GM19372 (cell line): ENCODE measurements around the gene MRPL54.

Experiments
- ATAC-seq: cut with Tn5 transposase; IDR thresholded peaks from one replicate; pipeline ENCODE4 v1.9.1; 2021; ENCODE audit warnings: mild to moderate bottlenecking, low read depth, moderate library complexity; ENCODE audit not compliant: unreplicated experiment

The MRPL54 gene

GRCh38 chr19:3782903-3783302, 20.4 kb downstream of the MRPL54 start:
- no peak for ATAC-seq

GRCh38 chr19:3783660-3784584, 21.4 kb downstream of the MRPL54 start:
- ATAC-seq: no peak

DNA sequence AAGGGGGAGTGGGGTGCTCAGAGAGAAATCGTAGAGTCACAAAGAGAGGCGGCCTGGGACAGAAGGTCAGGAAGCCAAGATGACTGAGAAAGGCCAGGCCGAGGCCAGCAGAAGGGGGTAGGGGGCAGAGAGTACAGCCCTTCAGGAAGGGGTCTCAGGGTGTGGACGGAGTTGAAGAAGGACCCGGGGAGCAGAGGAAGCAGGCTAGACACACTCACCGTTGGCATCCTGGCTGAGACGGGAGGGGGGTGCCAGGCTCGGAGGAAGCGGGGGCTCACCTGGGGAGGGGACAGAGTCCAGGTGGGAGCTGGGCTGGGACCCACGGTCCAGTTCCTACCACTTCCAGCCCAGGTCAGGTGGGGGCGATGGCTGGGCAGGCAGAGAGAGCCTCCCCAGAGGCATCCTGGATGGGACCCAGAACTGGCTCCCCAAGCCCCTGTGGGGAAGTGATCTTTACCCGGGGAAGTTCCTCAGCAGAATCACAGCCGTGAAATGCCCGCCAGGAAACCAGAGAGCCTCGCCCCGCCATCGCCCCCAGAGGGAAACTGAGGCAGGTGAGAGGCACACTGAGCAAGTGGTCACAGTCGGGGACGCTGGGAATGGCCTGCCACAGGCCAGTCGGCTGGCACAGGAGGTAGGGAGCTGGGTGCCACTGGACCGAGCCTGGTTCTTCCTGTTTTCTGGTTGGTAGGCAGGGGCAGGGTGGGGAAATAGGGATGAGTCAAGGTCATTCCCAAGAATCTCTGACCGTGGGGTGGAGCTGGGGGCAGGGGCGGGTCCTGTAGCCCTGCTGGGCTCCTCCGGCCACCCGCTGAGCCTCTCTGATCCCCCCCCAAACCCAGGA, 22.3 kb downstream of the MRPL54 start:
- no peak for ATAC-seq

GRCh38 chr19:3785451-3785937, 23.0 kb downstream of the MRPL54 start:
- ATAC-seq: no peak

- ATAC-seq: no peak
Observed at GRCh38 chr19:3785938-3786824, 23.7 kb downstream of the MRPL54 start, which contains the start of gene MATK. Gene MATK, minus strand, starts transcription at chr19:3786381. Its CDS starts 1,246 bp downstream, at chr19:3785135.

DNA sequence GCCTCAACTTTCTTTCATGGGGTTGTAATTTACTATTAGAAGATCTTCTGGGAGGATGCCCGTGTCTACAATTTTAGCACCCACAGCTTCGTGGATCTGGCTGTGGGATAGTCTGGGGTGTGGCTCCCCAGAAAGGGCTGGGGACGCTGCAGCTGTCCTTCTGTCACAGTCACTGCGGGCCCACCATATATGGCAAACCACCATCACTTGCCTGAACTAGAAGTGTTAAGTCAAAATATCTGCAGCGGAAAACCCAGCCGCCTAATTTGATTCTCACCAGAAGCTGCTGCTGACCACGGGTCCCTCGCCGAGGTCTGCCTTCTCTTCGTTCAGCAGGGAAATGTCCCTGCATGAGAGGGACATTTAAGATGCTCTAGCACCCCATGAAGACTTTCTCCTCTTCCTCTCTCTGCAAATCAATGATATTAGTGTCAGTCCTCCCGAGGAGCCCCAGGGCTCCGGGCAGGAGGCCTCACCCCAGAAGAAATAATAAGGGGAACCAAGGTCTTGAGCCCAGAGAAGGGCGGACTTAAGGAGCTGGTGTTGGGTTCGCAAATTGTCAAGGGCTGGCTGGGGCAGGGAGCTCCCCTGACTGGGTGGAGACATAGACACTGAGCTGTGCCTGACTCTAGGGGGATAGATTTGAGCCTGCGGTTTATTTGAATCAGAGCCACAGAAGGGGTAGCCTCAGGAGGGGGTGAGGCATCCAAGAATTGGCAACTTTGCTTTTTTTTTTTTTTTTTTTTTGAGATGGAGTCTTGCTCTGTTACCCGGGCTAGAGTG, 26.7 kb downstream of the MRPL54 start:
- ATAC-seq: no peak

- no peak for ATAC-seq
Observed at GRCh38 chr19:3790209-3790734, 27.8 kb downstream of the MRPL54 start.

DNA sequence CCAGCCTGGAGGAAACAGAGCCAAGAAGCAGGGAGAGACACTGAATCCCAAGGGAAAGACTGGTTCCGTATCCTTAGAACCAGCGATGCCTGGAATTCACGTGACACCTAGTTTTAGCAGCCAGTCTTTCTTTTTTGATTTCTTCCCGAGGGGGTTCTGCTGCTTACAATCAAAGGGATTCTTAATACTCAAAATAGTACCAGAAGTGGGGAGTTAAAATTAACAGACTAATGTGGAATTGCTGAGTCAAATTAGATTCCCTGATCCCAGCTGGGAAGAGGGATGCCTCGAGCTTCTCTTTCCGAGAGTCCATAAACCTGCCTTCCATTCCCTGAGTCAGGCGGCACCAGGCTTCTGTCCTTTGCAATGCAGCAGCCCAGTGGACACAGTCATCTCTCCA, 28.5 kb downstream of the MRPL54 start:
- no peak for ATAC-seq

DNA sequence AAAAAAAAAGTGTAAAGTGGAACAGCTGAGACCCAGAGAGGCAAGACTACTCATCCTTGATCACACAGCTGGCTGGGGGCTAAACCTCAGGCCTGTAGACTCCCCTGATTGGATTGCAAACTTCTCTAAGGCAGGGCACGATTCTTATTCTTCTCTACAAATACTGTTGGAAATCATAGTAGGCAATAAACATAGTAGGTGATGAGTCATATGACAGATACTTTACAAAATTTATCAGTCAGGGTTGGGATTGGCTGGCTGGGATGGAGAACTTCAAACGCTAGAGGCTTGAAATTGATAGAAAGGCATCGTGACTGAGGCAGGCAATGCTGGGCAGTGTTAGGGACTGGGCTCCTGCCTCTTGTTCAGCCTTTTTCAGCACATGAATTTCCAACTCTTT, 29.6 kb downstream of the MRPL54 start:
- no peak for ATAC-seq

DNA sequence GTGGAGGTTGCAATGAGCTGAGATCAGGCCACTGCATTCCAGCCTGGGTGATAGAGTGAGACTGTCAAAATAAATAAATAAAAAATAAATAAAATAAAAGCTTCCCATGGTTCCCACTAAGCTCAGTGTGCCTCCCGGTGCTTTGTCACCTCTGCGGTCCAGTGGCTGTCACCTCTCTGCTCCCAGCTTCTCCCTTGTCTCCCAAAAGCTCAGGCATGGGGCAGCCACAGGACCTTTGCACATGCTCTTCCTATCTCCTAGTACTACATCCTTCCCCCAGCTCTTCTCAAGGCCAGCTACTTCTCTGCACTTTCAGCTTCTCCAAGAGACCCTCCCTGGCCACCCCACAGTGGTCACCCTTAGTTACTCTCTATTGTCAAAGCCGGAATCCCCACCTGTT, 31.3 kb downstream of the MRPL54 start:
- no peak for ATAC-seq

GRCh38 chr19:3796358-3796757, 33.9 kb downstream of the MRPL54 start:
- ATAC-seq: no peak

GRCh38 chr19:3798137-3798536, 35.7 kb downstream of the MRPL54 start:
- ATAC-seq: no peak

GRCh38 chr19:3800996-3801395, 38.5 kb downstream of the MRPL54 start:
- ATAC-seq: no peak

DNA sequence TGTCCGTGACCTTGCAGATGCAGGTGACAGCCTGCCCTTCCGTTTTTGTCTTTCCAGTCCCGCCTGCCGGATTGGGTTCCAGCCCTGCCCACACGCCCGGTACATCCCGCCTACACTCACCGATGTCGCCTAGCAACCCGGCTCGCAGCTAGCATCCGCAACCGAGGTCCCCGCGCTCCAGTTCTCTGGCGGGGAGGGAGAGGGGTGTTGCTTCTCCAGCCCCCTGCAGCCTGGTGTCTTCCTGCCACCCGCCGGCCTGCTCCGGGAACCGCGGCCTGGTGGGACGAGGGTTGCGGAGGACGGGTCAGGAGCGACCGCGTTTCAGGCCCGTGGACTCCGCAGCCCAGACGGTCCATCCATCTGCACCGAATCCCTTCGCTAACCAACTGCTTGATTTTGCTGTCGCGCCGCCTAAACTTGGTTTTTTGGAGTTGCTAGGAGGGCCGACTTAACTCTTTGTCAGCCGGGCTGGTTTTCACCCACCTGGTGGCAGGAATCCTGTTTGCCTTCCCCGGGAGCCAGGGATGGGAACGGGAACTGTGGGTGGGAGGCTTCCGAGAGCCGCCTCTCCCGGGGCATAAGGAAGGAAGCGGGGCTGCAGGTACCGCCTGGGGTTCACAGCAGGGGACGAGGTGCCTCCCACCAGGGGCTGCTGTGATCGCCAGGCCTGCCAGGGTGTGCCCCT, 39.1 kb downstream of the MRPL54 start:
- ATAC-seq: no peak

DNA sequence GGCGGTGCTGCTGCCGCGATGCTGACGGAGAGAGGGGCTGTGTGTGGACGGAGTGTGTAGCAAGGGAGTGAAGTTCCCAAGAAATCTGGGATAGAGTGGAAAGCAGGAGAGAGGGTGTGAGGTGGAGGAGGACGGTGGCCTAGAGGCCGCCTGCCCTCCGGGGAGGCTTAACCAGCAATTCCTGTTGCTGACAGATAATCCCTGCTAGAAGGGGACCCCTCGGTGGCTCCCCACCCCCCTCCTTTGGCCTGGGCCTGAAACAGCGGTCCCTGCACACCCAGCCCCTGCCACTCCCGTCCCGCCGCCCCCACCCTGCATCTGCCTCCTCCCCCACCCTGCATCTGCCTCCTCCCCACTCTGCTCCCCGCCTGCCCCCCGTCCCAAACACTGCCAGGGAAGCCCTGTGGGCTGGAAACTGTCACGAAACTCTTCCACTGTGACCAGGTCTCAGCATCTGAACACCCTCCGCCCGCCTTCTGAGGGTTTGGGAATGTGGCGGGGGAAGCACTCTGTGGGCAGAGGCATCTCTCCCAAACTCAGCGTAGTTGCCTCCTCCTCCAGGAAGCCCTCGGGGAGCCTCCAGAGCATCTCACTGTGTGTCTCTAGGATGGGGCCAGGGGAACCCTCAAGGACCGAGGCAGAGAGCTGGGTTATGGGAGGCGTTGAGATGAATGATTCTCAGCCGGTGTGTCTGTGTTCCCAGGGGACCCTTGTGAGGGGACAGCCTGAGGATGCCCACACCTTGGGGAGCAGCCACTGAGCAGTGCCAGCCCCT, 40.8 kb downstream of the MRPL54 start:
- no peak for ATAC-seq

- ATAC-seq: no peak
Observed at GRCh38 chr19:3803986-3804385, 41.5 kb downstream of the MRPL54 start.

GRCh38 chr19:3804429-3804828, 41.9 kb downstream of the MRPL54 start:
- no peak for ATAC-seq

DNA sequence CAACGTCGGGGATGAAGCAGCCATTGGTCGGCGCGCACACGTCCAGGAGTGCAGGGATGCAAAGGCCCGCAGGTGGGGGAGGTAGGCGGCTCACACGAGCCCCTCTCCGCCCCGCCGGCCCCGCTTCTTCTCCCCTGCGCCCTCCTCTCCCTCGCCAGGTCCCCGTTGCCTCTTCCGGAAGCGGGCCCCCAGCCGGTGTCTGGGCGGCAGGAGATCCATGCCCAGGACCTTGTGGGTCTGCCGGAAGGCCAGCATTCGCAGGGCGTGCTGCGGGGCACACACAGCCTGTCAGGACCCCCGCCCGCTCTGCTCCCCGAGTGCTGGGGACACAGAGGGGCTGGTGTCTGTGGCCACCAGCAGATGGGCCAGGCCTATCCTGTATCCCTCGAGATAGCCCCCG, 43.4 kb downstream of the MRPL54 start:
- no peak for ATAC-seq
